DMS 273 treated with DMSO at 0.1 percent for 48 hours (cell line): ENCODE measurements around the gene ELMO1.
"Not testable (repeated sequence)": the region's sequence is repeated elsewhere in the genome, so short reads cannot be mapped to it uniquely, and the experiment has no call there.

ENCODE experiments used
- DNase-seq: peaks from one replicate; lab custom pipeline; 2025; lab: John Stamatoyannopoulos, UW

Gene ELMO1

DNA sequence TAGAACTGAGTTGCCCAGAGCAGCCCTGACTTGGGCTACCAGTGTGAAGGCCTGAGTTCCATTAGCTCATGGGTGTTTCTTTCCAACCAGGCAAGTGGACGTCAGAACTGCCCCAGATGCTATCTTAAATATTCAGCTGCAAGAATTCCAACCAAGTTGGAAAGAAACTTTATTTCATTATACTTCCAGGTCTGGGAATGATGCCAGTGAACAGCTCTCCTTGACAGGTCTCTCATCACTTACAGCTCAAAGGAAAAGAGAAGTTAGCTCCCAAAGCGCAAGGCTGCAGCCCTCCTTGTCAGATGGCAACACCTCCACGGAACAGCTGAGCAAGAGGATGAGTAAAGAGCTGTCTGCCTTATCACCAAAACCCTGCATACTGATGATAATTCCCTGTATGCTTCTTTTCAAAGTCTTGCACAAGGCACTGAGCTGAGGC, 468.8 kb downstream of the ELMO1 start:
- no peak for DNase-seq

DNA sequence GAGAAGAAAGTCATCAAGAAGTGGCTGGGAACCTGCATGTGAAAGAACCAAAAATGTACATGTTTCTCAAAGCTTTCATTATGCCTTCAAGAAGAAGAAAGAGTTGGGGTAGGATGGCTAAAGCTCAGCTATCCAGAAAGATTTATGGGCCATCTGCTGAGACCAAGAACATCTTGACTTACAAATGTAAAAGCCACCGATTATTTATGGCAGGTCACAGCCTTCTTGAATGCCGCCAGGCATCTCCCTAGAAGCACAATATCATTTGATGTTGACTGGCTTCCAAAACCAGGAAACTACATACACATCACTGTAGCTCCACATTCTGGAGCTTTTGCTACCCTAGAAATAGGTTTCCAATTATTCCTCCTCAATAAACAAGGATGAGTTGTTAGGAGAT, 470.2 kb downstream of the ELMO1 start:
- DNase-seq: peak; percentile 55

DNA sequence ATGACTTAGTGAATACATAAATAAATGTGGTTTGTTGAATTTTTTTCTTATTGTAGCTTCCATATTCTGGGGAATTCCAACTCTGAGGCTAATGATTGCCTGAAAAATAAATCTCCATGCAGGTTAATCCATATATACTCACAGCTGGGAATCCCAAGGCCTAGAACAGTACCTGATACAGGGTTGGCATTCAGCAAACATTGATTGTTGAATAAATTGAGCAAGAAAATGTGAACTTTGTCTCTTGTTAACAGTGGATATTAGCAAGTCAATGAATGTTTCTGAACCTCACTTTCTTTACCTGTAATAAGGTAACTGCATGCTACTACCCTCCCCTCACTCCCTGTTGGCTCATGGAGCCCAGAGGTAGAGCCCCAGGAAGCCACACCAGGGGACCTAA, 470.8 kb downstream of the ELMO1 start:
- no peak for DNase-seq

DNA sequence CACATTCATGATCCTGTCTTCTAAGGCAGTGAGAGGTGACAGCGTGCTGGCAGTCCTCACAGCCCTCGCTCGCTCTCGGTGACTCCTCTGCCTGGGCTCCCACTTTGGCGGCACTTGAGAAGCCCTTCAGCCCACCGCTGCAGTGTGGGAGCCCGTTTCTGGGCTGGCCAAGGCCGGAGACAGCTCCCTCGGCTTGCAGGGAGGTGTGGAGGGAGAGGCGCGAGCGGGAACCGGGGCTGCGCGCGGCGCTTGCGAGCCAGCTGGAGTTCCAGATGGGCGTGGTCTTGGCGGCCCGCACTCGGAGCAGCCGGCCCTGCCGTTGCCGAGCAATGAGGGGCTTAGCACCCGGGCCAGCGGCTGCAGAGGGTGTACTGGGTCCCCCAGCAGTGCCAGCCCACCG, 475.1 kb downstream of the ELMO1 start:
- not testable (repeated sequence) for DNase-seq

DNA sequence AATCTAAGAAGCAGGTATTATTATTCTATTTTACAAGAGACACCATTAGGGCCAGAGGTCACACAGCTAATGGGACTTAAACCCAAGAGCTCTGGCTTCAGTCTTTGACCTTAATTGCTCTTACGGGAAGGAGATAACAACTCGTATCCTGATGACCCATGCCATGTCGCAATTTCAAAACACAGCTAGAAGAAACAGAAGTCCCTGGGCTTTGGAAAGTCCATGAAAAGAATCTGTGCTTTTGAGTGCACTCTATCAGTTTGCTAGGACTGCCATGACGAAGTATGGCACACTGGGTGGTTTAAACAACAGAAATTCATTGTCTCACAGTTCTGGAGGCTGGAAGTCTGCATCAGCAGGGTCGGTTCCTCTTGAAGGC, 476.5 kb downstream of the ELMO1 start:
- no peak for DNase-seq

DNA sequence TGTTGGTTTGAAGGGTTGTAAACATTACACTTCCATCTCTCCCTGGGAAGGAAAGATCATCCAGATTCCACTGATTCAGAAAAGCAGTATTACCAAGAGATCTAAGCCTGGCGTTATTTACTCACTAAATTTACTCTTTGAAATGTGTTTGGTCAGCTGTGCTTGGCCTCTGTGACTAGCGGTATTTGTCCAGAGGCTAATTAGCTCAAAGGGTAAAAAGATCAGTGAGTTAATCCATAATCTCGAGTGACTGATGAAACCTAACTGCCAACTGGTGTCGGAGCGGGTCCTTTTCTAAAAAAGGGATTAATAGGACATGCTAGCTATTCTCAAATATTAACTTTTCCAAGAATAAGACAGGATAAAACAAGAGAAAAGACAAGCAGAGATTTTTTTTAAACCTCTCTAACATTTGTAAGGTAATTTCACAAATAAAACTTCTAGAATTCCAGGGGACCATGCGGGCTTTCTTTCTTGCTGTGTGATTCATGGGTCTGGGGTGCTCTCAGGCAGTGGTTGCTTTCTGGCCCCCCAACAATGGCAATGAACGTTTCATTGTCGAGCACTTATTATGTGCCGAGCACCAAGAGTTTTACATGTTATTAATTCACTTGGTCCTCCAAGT, 477.0 kb downstream of the ELMO1 start:
- no peak for DNase-seq

DNA sequence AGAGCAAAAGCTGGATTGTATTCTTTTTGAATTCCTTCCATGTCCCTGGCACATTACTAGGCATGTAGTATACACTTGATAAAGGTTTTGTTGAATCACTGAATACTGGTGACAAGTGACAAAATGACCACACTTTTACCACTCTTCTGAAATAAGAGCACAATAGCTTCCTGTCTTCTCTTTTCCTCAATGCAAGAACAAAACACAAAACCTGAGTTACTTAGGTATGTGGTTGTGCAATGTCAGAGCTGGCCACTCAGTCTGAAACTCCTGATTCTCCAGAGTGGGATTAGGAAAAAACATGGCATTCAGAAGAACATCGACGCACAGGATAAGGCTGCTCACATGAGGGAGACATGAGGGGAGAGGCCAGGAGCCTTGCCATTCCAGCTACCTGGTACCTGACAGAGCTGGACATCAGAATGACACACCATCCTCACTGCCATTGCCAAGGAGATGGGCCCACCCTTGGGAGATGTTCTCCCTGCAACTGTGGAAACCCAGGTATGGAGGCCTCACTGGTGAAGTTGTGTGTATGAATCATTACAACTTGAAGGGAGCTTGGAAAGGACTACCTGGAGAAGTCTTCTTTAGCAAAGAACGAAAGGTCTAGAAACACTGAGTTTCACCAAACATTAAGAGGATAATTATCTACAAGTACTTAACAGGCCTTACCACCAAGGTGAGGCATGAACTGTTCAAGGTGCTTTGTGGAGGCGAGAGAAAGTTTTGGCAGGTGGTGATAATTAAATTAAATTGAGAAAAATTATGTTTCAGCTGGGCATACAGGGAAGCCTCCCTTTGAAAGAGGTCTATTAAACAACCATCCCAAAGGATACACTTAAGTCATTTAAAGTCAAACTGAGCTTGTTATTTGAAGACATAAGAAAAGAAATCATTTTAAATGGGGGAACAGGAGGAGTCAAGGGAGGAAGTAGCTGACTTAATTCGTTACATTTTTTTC, 477.8 kb downstream of the ELMO1 start:
- no peak for DNase-seq

DNA sequence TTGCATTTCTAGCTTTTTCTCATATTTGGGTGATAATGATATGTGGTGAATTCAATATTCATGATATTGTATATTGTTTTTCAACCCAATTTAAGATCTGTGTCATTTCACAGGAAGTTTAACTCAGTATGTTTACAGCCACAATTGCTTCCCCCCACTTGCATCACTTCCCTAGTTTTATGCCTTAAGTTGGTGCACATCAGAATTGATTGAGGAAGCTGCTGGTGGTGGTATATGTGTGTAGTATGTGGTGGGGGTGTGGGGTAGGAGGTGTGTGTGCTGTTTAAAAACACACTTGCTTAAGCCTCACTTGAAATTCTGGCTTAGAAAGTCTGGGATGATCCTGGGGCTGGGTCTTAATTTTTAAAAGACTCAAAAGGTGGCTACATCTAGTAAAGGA, 479.3 kb downstream of the ELMO1 start:
- no peak for DNase-seq

DNA sequence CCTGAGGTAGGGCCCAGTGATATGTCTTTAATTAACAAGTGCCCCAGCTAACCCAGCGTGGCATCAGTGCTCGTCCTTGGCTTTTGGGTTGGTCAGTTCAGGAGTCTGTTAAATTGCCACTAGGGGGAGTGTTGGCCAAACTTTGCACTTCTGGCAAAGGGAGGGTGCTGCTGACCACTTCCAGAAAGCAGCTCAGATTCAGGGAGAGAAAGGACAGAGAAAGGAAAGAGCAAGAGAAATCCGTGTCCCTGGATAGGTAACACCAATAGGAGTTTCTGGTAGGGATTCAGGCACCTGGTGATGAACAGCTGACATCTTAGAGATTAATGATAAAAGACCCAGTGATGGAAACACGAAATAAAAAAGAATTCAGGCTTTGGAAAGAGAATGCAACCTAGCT, 481.3 kb downstream of the ELMO1 start:
- DNase-seq: peak; percentile 29

DNA sequence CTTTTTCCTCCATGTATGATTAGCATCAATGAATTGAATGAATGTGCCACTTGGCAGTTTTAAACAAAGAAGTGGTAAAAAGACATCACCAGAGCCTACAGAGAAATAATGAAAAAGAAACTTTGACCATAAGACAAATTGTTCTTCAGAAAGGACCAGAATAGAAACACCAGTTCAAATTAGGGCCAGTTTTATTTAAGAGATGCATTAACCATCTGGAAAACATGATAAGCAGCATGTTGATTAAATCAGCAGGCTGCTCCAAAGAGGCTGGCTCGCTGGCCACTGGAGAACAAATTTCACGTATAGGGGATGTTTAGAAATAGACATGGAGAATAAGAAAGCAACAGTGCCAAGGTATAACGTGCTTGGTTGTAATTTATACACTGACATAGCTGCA, 482.0 kb downstream of the ELMO1 start:
- DNase-seq: no peak

DNA sequence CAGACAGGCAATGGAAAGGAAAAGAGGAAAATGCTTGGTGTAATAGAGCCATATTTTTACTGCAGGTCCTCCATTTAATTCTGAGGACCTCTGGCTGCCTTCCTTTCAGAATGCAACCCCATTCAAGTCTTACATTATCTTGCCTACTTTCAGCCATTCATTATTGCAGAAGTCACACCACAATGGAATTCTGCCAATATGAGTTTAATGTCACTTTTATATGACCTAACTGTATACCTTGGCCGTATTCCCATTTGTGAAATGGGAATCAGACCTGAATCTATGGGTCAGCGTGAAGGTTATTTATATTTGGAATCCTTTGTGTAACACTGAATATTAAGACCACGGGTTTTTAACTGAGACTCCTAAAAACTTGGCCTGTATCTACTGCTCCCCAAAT, 482.6 kb downstream of the ELMO1 start:
- no peak for DNase-seq

DNA sequence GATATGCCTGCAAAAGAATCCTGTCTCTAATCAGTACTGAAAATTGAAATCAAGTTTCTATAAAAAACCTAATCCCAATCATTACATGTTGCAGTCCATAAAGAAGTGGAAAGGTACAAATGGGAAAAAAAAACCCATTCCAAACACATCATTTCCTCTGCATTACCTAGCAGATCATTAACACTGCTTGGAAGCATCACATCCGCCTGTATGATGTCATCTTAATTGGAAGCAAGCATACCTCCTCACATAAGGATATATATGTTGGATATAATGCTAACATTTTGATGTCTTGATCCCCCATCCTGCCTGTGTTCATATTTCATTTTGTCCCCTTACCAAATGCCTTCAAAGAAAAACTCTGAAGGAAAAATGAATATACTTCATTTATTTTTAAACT, 483.0 kb downstream of the ELMO1 start:
- no peak for DNase-seq

DNA sequence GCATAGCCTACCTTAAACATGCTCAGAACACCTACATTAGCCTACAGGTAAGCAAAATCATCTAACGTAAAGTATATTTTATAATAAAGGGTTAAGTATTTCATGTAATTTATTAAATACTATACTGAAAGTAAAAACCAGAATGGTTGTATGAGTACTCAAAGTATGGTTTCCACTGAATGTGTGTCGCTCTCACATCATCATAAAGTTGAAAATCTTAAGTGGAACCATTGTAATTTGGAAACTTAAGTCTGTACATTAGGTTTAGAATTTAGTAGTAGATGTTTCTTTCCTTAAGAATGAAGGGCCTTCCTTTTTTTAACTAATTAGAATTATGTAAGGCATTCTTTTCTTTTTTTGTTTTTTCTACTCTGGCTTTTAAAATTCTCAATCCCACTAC, 484.4 kb downstream of the ELMO1 start:
- DNase-seq: no peak

DNA sequence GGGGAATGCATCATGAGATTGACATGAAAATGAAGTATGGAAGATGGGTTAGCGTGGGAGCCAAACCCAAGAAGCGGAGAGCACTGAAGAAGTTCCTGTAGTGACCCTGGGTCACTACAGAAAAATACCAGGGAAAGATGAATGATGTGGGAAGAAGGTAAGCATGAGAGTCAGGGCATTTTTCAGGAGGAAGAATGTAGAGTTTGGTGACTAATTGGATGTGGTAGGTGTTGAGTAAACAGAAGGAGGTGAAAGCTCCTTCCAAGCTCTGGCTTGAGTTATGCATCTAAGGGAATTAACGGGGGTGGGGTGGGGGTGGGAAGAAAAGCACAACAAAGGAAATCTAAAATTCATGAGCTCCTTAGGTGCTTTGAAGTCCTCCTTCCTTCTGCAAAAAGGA, 486.3 kb downstream of the ELMO1 start:
- no peak for DNase-seq

DNA sequence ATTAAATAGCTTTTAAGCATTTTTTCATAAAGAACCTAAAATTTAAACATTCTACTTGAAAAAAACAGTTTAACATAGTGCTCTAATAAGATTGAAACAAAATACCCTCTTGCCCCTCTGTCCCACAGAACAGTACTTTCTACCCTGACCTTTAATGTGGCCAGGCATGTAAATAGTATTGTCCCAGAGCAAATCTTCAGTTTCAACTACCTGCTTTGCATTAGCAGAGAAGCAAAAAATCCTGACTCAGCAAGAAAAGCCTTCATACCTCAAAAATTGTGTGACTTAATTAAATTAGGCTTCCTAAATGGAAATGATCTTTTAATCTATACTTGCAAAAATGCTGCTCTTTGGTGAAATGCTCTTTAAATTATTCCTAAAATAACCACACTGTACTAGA, 487.0 kb downstream of the ELMO1 start:
- no peak for DNase-seq

DNA sequence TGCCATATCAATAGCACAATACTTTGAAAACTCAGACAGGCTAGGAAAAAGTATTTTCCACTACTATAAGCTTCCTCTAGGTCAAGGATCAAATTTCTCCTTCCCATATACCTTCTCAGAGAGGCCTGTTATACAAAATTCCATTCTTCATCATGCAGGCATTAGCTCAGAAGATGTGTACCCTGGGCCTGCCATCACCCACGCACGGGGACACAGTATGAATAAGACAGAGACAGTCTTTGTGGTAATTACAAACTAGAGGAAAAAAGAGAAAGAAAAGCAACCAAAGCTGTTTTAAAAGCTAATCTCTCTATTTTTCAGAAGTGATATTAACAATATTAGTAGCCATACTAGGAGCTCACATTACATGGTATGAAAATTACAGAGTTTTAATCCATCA, 487.6 kb downstream of the ELMO1 start:
- no peak for DNase-seq

DNA sequence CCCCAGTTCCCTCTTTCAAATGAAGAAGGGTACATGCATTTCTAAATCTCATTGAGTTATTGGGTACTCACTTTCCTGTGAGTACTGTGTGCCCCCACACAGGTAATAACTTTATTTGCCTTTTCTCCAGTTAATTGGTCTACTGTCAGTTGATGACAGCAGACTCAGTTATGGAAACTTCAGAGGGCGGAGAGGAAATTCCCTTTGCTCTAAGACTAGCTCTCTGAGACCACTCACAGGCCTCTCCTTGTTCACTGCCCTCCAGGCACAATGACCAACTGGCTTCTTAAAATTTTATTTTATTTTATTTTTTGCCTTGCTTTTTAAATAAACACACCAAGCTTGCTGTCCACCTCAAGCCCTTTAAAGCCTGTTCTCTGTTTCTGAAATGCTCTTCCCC, 488.6 kb downstream of the ELMO1 start:
- DNase-seq: no peak

DNA sequence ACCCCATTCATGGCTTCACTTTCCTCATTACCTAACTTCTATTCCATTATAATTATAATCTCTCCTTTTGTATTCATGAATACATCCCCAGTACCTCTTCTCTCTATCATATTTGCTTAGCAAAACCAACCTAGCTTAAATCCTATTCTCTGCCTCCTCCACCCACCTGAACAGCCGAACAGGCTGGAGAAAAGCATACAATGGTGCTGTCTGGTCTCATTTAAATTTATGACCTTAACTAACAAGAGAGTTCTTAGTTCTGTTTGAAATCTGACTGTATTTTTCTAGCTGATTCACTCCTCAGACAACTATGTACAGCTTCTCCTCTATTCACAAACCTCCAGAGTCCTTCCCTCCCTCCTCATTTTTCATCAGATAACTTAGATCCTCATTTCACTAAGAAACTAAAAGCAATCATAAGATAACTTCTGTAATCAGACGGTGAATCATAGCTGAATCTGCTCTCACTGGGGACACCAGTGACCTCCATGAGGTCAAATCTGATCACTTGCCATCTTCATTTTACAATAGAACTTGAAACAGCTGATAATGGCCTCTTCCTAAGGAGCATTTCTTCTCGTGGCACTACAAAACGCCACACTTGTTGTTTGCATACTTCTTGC, 490.4 kb downstream of the ELMO1 start:
- DNase-seq: no peak

DNA sequence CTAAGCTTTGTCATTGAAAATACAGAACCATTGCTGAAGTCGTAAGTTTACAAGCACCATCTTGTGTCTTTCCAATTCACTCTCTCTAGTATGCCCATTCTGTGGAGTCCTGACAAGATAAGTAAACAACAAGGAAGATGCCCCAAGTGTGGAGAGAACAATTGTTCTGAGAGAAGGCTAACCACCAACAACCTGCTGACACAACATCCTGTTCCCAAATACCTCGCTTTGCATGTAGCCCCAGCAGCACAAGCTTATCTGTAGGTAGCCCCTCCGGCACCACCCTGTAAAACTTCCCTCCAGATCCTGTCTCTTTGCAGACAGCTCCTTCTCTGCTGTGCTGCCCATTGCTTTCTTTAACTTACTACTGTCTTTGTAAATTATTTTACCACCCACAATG, 491.0 kb downstream of the ELMO1 start:
- DNase-seq: no peak

DNA sequence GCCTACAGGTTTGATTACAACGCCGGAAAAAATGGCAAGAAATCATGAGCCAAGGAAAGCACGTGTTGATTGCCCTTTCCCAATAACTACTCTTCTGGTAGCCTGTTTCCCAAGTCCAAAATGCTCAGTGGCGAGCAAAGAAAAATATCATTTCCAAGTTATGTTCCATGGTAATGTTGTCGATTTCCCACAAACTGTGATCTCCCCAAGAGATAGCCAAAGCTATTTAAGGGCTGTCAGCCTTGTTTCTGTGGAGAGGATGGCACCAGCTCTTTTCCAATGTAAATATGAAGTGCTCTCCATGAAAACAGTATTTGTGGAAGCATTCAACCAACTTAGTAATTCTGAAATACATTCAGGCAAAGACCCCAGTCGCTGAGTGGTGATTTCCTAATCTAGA, 491.9 kb downstream of the ELMO1 start:
- DNase-seq: no peak

DNA sequence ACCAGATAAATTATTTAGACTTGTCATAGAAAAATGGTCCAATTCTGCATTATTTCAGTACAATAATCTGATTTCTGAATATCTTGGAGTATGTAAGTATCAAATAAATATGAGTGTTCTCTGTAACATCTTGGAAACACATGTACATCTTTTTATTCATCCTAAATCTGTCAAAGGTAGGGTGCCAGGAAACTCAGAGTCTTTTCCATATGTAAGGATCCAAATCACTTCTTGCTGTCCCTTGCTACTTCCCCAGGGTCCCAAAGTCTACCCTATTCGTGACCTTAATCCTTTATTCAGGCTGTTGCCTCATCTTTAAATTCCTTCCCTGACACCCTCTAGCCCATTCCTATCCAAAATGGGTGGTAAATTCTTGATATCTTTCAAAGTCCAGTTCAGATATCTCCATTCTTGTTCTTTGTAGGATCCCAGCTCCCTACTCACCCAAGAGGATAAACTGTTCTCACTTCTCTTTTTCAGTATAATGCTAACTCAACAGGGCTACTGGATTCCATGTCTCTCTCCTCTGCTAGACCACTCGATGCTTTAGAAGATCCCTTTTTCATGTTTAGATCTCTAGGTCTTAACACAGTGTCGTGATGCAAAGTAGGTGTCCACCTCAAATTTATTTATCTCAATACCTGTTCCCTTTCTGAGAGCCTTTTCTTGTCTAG, 493.1 kb downstream of the ELMO1 start:
- no peak for DNase-seq

DNA sequence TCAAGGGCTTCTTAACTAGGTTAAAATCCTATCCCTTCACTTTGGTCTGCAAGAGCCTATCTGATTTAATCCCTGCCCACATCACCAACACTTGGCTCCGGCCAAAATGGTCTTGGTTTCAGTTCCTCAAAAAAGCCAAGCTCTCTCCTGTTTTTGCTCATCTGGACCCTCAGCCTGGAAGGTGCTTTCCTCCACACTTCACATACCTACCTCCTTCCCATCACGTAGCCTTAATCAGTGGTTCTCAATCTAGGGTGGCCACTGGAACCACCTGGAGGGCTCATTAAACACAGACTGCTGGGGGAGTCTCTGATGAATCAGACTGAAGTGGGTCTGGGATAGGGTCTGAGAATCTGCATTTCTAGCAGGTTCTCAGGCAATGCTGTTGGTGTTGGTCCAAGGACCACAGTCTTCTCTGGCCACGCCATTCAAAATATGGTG, 497.4 kb downstream of the ELMO1 start:
- DNase-seq: no peak
